Heart left ventricle (tissue), 13 donors: ENCODE measurements around the gene JUP.

Experiments
- POLR2A ChIP-seq, 2 donors: fragments of 450-650 bp; IDR thresholded peaks; one replicate each; pipeline ENCODE4 v1.6.1; 2017; ENCODE audit warnings: antibody characterized with exemption in 2 of 2, mild to moderate bottlenecking in 2 of 2, moderate library complexity in 2 of 2
- TF ChIP-seq, protein P1 (sequence below), 12 donors: fragments of 200-600 bp; sonication (generic) in 4 of 12; IDR thresholded peaks; one replicate each; pipeline versions ENCODE4 v1.5.0 to v1.8.0; 2018 to 2022; ENCODE audit warnings: antibody characterized with exemption in 12 of 12, mild to moderate bottlenecking in 5 of 12
- donor health status: ischemic (EF 13 %, LVEDD 7.1; RV severe dilation, severe dysfunction).
- donor health status: DM: no; HTN: yes; CAD: no.
- donor health status: DM: no; HTN: no; CAD: no.
- donor health status: ischemic (EF 25% LVEDD 6.9; RV normal size, moderate dysfunction).
- donor health status: ischemic (EF 25% LVEDD 5.7; RV mildly dilated, moderate dysfunction).
- donor health status: ischemic (EF 35%, LVEDD 5.7; RV mildly dilated, moderate dysfunction).
- donor health status: nonischemic (EF 11% LVEDD 7.7; RV severe dilation, severe dysfunction).
- donor health status: DM: yes; HTN: yes; CAD: no.
- donor health status: PGD.
- donor health status: ischemic (EF 29% LVEDD 5.4; RV normal size, mild dysfunction).
- donor health status: nonischemic (EF 23%, LVEDD 6.1; RV moderate dilation, normal function).

DNA sequence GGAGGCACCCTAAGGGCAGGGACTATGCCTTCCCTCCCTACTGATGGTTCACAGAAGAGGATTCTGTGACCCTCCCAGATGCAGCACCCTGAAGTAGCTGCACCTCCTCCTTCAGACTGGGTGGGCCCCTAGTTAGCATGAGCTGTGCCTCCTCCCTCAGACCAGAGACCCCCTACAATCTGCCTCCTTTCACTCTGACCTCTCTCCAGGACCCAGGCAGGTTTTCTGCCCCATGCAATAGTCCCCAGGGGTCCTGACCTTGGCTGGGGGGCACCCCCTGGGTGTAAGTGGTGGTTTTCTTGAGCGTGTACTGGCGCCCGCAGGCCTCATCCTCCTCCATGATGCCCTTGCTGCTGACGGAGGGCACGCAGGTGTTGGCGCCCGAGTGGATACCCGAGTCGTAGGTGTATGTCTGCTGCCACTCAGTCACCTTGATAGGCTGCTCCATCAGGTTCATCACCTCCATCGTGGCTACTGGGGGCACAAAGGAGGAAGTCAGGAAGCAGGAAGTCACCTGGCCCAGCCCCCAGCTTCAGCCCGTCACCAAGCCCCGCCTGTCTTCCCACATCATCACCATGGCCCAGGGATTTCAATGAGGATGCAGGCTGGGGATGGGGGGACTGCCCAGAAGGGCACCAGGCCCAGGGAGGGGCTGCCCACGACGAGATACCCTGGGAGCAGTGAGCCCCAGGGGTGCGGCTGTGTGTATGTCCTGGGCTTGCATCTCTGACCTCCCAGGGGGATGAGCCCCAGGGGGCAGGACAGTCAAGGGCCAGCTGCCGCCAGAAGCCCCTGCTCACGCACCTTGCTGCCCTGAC, 14.9 kb downstream of the JUP start:
- TF ChIP-seq, protein P1, sequence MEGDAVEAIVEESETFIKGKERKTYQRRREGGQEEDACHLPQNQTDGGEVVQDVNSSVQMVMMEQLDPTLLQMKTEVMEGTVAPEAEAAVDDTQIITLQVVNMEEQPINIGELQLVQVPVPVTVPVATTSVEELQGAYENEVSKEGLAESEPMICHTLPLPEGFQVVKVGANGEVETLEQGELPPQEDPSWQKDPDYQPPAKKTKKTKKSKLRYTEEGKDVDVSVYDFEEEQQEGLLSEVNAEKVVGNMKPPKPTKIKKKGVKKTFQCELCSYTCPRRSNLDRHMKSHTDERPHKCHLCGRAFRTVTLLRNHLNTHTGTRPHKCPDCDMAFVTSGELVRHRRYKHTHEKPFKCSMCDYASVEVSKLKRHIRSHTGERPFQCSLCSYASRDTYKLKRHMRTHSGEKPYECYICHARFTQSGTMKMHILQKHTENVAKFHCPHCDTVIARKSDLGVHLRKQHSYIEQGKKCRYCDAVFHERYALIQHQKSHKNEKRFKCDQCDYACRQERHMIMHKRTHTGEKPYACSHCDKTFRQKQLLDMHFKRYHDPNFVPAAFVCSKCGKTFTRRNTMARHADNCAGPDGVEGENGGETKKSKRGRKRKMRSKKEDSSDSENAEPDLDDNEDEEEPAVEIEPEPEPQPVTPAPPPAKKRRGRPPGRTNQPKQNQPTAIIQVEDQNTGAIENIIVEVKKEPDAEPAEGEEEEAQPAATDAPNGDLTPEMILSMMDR (IDR thresholded peaks at IDR 0.05), result no peak
- no peak for TF ChIP-seq POLR2A (IDR thresholded peaks at IDR 0.05)
